HL-60 (cell line): ENCODE measurements around the gene CITED2.

ENCODE experiments used
- GABPA ChIP-seq: IDR thresholded peaks from 2 replicates; pipeline ENCODE4 v1.6.1; 2012; ENCODE audit warnings: low read depth
- POLR2AphosphoS5 ChIP-seq: IDR thresholded peaks from 2 replicates; pipeline ENCODE4 v1.6.1; 2012; ENCODE audit warnings: low read depth
- TF ChIP-seq, protein P1 (sequence below): IDR thresholded peaks from one replicate; pipeline ENCODE4 v1.5.1; 2011; ENCODE audit warnings: low read length, control low read depth, inconsistent platforms; ENCODE audit not compliant: insufficient read depth
- TF ChIP-seq, protein P2 (sequence below): IDR thresholded peaks from 2 replicates; pipeline ENCODE4 v1.6.1; 2012; ENCODE audit warnings: low read depth; ENCODE audit not compliant: insufficient replicate concordance

DNA sequence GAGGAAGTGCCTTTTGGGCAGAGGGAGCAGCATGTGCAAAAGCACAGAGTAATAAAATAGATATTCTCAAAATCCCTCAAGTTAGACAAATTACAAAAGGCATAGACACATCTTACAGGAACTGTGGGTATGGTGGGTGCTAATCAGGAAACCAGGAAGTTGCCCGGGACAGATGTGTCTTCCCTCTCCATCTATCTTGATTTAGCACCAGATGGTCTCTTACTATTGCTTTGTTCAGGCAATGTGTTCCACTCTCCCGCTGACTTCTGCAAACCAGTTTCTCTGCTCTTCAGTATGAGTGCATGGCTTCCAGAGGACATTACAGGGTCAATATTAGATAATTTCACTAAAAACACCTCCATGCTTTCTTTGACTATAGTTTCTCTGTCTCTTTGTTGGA, 13.2 kb downstream of the CITED2 start:
- TF ChIP-seq, protein P1, sequence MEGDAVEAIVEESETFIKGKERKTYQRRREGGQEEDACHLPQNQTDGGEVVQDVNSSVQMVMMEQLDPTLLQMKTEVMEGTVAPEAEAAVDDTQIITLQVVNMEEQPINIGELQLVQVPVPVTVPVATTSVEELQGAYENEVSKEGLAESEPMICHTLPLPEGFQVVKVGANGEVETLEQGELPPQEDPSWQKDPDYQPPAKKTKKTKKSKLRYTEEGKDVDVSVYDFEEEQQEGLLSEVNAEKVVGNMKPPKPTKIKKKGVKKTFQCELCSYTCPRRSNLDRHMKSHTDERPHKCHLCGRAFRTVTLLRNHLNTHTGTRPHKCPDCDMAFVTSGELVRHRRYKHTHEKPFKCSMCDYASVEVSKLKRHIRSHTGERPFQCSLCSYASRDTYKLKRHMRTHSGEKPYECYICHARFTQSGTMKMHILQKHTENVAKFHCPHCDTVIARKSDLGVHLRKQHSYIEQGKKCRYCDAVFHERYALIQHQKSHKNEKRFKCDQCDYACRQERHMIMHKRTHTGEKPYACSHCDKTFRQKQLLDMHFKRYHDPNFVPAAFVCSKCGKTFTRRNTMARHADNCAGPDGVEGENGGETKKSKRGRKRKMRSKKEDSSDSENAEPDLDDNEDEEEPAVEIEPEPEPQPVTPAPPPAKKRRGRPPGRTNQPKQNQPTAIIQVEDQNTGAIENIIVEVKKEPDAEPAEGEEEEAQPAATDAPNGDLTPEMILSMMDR: no peak
- TF ChIP-seq, protein P2, sequence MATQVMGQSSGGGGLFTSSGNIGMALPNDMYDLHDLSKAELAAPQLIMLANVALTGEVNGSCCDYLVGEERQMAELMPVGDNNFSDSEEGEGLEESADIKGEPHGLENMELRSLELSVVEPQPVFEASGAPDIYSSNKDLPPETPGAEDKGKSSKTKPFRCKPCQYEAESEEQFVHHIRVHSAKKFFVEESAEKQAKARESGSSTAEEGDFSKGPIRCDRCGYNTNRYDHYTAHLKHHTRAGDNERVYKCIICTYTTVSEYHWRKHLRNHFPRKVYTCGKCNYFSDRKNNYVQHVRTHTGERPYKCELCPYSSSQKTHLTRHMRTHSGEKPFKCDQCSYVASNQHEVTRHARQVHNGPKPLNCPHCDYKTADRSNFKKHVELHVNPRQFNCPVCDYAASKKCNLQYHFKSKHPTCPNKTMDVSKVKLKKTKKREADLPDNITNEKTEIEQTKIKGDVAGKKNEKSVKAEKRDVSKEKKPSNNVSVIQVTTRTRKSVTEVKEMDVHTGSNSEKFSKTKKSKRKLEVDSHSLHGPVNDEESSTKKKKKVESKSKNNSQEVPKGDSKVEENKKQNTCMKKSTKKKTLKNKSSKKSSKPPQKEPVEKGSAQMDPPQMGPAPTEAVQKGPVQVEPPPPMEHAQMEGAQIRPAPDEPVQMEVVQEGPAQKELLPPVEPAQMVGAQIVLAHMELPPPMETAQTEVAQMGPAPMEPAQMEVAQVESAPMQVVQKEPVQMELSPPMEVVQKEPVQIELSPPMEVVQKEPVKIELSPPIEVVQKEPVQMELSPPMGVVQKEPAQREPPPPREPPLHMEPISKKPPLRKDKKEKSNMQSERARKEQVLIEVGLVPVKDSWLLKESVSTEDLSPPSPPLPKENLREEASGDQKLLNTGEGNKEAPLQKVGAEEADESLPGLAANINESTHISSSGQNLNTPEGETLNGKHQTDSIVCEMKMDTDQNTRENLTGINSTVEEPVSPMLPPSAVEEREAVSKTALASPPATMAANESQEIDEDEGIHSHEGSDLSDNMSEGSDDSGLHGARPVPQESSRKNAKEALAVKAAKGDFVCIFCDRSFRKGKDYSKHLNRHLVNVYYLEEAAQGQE: no peak
- TF ChIP-seq POLR2AphosphoS5 (no peak), GABPA (no peak)
